ENCODE results near the gene EIF4E1B.

EIF4E1B gene

GRCh38 chr5:176694631-176695030, 64.2 kb downstream of the EIF4E1B start:
- in situ Hi-C loops (cut with MboI; ENCODE audit: low pct_unique_long_range_greater_than_20kb, low sequenced_read_pairs) = no loop called here

GRCh38 chr5:176695073-176695472, 64.6 kb downstream of the EIF4E1B start:
- in situ Hi-C loops (cut with MboI; ENCODE audit: low pct_unique_long_range_greater_than_20kb, low sequenced_read_pairs) = no loop called here
- no peak for DNase-seq

More at GRCh38 chr5:176694631-176695030, 64.2 kb downstream of the EIF4E1B start:
- no peak for DNase-seq

All from KBM-7 (cell line).